NT2/D1 (cell line): ENCODE results near the gene TMEM235.

ENCODE experiments used
- SUZ12 ChIP-seq: IDR thresholded peaks from 2 replicates; pipeline ENCODE4 v1.6.1; 2011; ENCODE audit not compliant: insufficient read length, insufficient read depth; ENCODE audit errors: extremely low read depth
- YY1 ChIP-seq: IDR thresholded peaks from 2 replicates; pipeline ENCODE4 v1.6.1; 2011; ENCODE audit not compliant: insufficient read length, insufficient read depth
- ZNF274 ChIP-seq: IDR thresholded peaks from 2 replicates; pipeline ENCODE4 v1.6.1; 2011; ENCODE audit warnings: mild to moderate bottlenecking, low read depth, low read length

DNA sequence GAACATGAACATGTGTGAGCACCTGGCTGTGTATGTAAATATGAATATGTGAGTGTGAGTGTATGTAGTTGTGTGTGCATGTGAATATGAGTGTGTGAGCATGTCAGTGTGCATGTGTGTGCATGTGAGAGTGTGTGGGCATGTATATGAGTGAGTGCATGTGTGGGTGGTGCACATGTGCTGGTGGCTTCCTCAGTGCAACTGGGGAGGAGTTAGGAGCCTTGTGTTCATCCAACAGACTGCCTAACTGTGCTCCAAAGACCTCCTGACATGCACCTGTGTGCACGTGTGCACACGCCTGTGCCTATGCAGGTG is 1.4 kb downstream of the TMEM235 start:
- TF ChIP-seq ZNF274 = no peak
- TF ChIP-seq YY1 = no peak
- no peak for TF ChIP-seq SUZ12
